Suprapubic skin (tissue), 4 donors: ENCODE measurements around the gene HEBP1. TPM values are rescaled to one million over a fixed set of nuclear protein-coding genes. Genes with fewer than 3 reads are reported as not detected.

ENCODE experiments used
- DNase-seq, 2 donors: peaks; one replicate each; pipeline ENCODE4 v3.0.0-alpha.2; 2019; ENCODE audit warnings: low spot score in 2 of 2
- H3K27ac ChIP-seq: fragments of 200-600 bp; sonication (generic); one replicate; pipeline ENCODE4 v1.5.1; 2019
- H3K27me3 ChIP-seq: fragments of 200-600 bp; sonication (generic); one replicate; pipeline ENCODE4 v1.5.1; 2019
- H3K36me3 ChIP-seq: fragments of 200-600 bp; sonication (generic); one replicate; pipeline ENCODE4 v1.5.1; 2019
- H3K4me1 ChIP-seq: fragments of 200-600 bp; sonication (generic); one replicate; pipeline ENCODE4 v1.5.1; 2019
- H3K4me3 ChIP-seq: fragments of 200-600 bp; sonication (generic); one replicate; pipeline ENCODE4 v1.5.1; 2019; ENCODE audit warnings: mild to moderate bottlenecking
- H3K9me3 ChIP-seq: fragments of 200-600 bp; sonication (generic); one replicate; pipeline ENCODE4 v1.5.1; 2019
- CTCF ChIP-seq, 2 donors: fragments of 200-600 bp in 1 of 2; fragments of 450-650 bp in 1 of 2; sonication (generic) in 1 of 2; IDR thresholded peaks; one replicate each; pipeline ENCODE4 v1.5.1; 2016 to 2019; ENCODE audit warnings: antibody characterized with exemption in 2 of 2, mild to moderate bottlenecking in 1 of 2, moderate library complexity in 1 of 2
- EP300 ChIP-seq: sonication (generic); formaldehyde crosslinking; IDR thresholded peaks from one replicate; pipeline ENCODE4 v1.6.1; 2017; ENCODE audit warnings: antibody characterized with exemption
- POLR2A ChIP-seq, 2 donors: fragments of 450-650 bp; IDR thresholded peaks; one replicate each; pipeline ENCODE4 v1.6.1; 2017; ENCODE audit warnings: antibody characterized with exemption in 2 of 2, mild to moderate bottlenecking in 2 of 2, moderate library complexity in 2 of 2
- POLR2AphosphoS5 ChIP-seq, 3 donors: sonication (generic); formaldehyde crosslinking; IDR thresholded peaks; one replicate each; pipeline ENCODE4 v1.6.1; 2017; ENCODE audit warnings: antibody characterized with exemption in 3 of 3
- WGBS: methylation state at CpG from one replicate; pipeline ENCODE4 v1.1.5; 2018; 5-methylcytosine and 5-hydroxymethylcytosine counted together
- total RNA-seq, 4 donors: library from RNA; depleted of rRNA; stranded (reverse); fragments of >200 nt; gene quantifications; one replicate each; pipeline ENCODE4 v1.1.0, GENCODE V29; 2016

The HEBP1 gene
- total RNA-seq, 4 donors from 2014 or later, result 34.2 to 38.7 (median 36.2) TPM

GRCh38 chr12:12954356-12954755 lies 45.7 kb downstream of the HEBP1 start:
- 84% methylated on average over 4 of the region's 4 CpGs for WGBS
- Histone ChIP-seq H3K4me3 (no peak overlapping the region), H3K36me3 (no peaks in the 10 kb centered on the region), H3K4me1 (no peaks in the 10 kb centered on the region), H3K27me3 (no peaks in the 10 kb centered on the region), H3K9me3 (no peaks in the 10 kb centered on the region), H3K27ac (no peak overlapping the region)
- TF ChIP-seq EP300 (no peak), POLR2A (IDR thresholded peaks at IDR 0.05) (no peak), POLR2AphosphoS5 (IDR thresholded peaks at IDR 0.05) (no peak), CTCF (IDR thresholded peaks at IDR 0.05) (no peak)
- no peak for DNase-seq

GRCh38 chr12:12952036-12952435 lies 48.0 kb downstream of the HEBP1 start, which contains the start of gene GPRC5D:
GPRC5D (minus strand) TSS chr12:12952170; CDS start chr12:12950384, 1,786 bp downstream.
- Histone ChIP-seq H3K9me3 (no peaks in the 10 kb centered on the region), H3K27me3 (no peaks in the 10 kb centered on the region), H3K4me1 (no peaks in the 10 kb centered on the region), H3K4me3 (no peak within 1 kb of the TSS), H3K36me3 (no peaks in the 10 kb centered on the region), H3K27ac (no peak within 1 kb of the TSS)
- DNase-seq, result no peak
- TF ChIP-seq CTCF (IDR thresholded peaks at IDR 0.05) (no peak), POLR2A (IDR thresholded peaks at IDR 0.05) (no peak), POLR2AphosphoS5 (IDR thresholded peaks at IDR 0.05) (no peak), EP300 (no peak)
- WGBS, result 69% methylated on average over 6 of the region's 6 CpGs

DNA sequence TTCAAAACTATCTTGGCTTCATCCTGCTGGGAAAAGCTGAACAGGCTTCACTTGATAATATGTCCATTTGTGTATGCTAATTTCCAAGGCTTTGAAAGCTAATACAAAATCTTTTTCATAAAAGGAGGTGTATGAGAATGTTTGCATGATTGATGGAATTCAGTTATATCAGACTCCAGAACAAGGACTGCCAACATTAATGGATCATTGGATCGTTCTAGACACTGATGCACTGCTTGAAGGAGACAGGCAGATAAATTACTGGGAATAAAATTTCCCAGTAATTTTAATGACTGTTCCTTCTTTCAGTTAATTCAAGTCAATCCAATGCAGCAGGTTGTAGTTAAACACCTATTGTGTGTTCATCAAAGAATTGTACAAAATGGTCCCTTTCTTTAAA lies 48.6 kb downstream of the HEBP1 start:
- whole genome bisulfite sequencing, result 86% methylated on average over 1 of the region's 1 CpG
- Histone ChIP-seq H3K4me3 (no peak overlapping the region), H3K27ac (no peak overlapping the region), H3K27me3 (no peaks in the 10 kb centered on the region), H3K9me3 (no peaks in the 10 kb centered on the region), H3K36me3 (no peaks in the 10 kb centered on the region), H3K4me1 (no peaks in the 10 kb centered on the region)
- TF ChIP-seq EP300 (no peak), CTCF (IDR thresholded peaks at IDR 0.05) (no peak), POLR2A (IDR thresholded peaks at IDR 0.05) (no peak), POLR2AphosphoS5 (IDR thresholded peaks at IDR 0.05) (no peak)
- DNase-seq, result no peak

GRCh38 chr12:12947902-12948301 lies 52.2 kb downstream of the HEBP1 start:
- TF ChIP-seq EP300 (no peak), CTCF (IDR thresholded peaks at IDR 0.05) (no peak), POLR2AphosphoS5 (IDR thresholded peaks at IDR 0.05) (no peak), POLR2A (IDR thresholded peaks at IDR 0.05) (no peak)
- no peaks in the 10 kb centered on the region for H3K27me3 ChIP-seq
- peaks cover 4% of the 10 kb centered on the region for H3K4me1 ChIP-seq
- H3K36me3 ChIP-seq, result no peaks in the 10 kb centered on the region
- no peaks in the 10 kb centered on the region for H3K9me3 ChIP-seq
- no peak overlapping the region for H3K4me3 ChIP-seq
- no peak for DNase-seq
- 71% methylated on average over 4 of the region's 4 CpGs for WGBS
- no peak overlapping the region for H3K27ac ChIP-seq

DNA sequence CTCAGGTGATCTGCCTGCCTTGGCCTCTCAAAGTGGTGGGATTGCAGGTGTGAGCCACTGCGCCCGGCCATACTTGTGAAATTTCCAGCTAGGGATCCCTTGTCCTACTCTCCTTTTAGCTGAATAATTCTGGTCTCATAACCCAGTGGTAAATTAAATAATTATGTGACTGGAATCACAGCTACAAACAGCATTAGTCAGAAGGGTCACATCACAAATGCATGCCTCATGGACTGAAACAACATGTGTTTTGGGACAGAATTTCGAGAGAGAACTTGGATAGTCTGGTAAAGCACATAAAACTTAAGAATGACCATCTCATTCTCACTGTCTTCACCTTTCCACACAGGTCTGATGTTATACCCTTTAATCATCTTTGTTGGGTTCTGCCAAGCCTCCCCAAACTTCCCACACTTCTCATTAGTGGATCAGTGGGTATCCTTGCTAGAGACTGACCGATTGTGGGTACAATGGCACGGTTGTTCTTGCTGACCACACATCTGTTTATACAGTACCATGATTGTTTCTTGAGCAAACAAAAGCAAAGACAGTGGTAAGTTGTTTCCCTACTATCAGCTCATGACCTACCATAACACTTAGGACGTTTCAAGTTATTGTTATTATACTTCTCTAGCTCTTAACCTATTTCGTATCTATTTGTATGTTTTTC lies 53.2 kb downstream of the HEBP1 start:
- Histone ChIP-seq H3K27ac (no peak overlapping the region), H3K4me3 (no peak overlapping the region), H3K9me3 (no peaks in the 10 kb centered on the region), H3K36me3 (no peaks in the 10 kb centered on the region), H3K4me1 (peaks cover 4% of the 10 kb centered on the region), H3K27me3 (no peaks in the 10 kb centered on the region)
- no peak for DNase-seq
- TF ChIP-seq POLR2A (IDR thresholded peaks at IDR 0.05) (no peak), CTCF (IDR thresholded peaks at IDR 0.05) (no peak), EP300 (no peak), POLR2AphosphoS5 (IDR thresholded peaks at IDR 0.05) (no peak)
- 82% methylated on average over 7 of the region's 7 CpGs for WGBS
